ENCODE measurements around the gene USP49. TPM values are rescaled to one million over a fixed set of nuclear protein-coding genes. Genes with fewer than 3 reads are reported as not detected.

The USP49 gene
- total and polyA plus RNA-seq, 2 of the 4 experiments (the other 2 are of a cell fraction) = 1.4 to 2.1 TPM

GRCh38 chr6:41811095-41811494 is 84.1 kb downstream of the USP49 start:
- Histone ChIP-seq H3K4me3 (ENCODE audit: insufficient read depth, low read depth, low read length) (no peak overlapping the region), H3K4me2 (ENCODE audit: low read depth, low read length) (no peak overlapping the region), H3K9ac (ENCODE audit: low read depth, low read length) (no peak overlapping the region), H3K14ac (replicated peaks; ENCODE audit: low read depth, low read length) (no peak overlapping the region), H2AK5ac (ENCODE audit: low read depth, low read length) (no peak overlapping the region), H4K5ac (ENCODE audit: low read depth, low read length) (no peak overlapping the region), H2BK15ac (ENCODE audit: low read depth, low read length) (no peak overlapping the region), H3K4me1 (ENCODE audit: control insufficient read depth, insufficient read depth, low read length) (no peaks in the 10 kb centered on the region), H3K56ac (ENCODE audit: extremely low read depth, insufficient read depth, low read length) (no peak overlapping the region; the same call in 1 of the 2 replicates), H3K4ac (ENCODE audit: low read depth, low read length) (no peak overlapping the region), H3K36me3 (ENCODE audit: control insufficient read depth, insufficient read depth, low read length) (peaks cover 5% of the 10 kb centered on the region; the same call in 1 of the 2 replicates), H4K8ac (ENCODE audit: low read depth in 2 of 2, low read length in 2 of 2) (no peak overlapping the region), H2AFZ (replicated peaks; ENCODE audit: low read length, poor library complexity) (no peak overlapping the region), H4K91ac (ENCODE audit: insufficient read depth, low read depth, low read length) (no peak overlapping the region), H3K9me3 (ENCODE audit: control insufficient read depth, insufficient read depth, low read length) (no peaks in the 10 kb centered on the region), H2BK20ac (ENCODE audit: low read depth, low read length) (no peak overlapping the region), H2BK5ac (ENCODE audit: low read depth, low read length, poor library complexity, severe bottlenecking) (no peak overlapping the region), H3K27me3 (ENCODE audit: control insufficient read depth, insufficient read depth, low read length) (no peaks in the 10 kb centered on the region), H2AK9ac (replicated peaks; ENCODE audit: low read depth, low read length, poor library complexity) (no peak overlapping the region), H3K23ac (ENCODE audit: low read depth, low read length) (no peak overlapping the region), H2BK120ac (ENCODE audit: low read depth, low read length) (no peak overlapping the region), H4K20me1 (ENCODE audit: insufficient read depth, low read length) (no peaks in the 10 kb centered on the region), H3K27ac (ENCODE audit: insufficient read depth, low read length) (no peak overlapping the region), H3K9me1 (ENCODE audit: insufficient read depth, low read length) (no peaks in the 10 kb centered on the region), H3K18ac (ENCODE audit: low read depth, low read length) (no peak overlapping the region), H3K79me1 (ENCODE audit: low read depth in 1 of 2, low read length in 2 of 2) (no peaks in the 10 kb centered on the region; a peak in 1 of 4 replicates)
- in situ Hi-C loops (cut with MboI; ENCODE audit: low sequenced_read_pairs) = no loop called here
- ATAC-seq (ENCODE audit: low read depth) (no peak), DNase-seq (no peak)
- ChIA-PET POLR2A (ENCODE audit: unreplicated experiment) (no interaction called here), CTCF (no interaction called here)
- TF ChIP-seq USF2 (IDR thresholded peaks at IDR 0.05; ENCODE audit: low read depth, low read length) (no peak), NFE2L2 (IDR thresholded peaks at IDR 0.05; ENCODE audit: low read depth, low read length) (no peak), ELK1 (IDR thresholded peaks at IDR 0.05; ENCODE audit: borderline replicate concordance, low read depth, low read length) (no peak), CEBPB (IDR thresholded peaks at IDR 0.05; ENCODE audit: low read depth, low read length) (no peak), FOS (IDR thresholded peaks at IDR 0.05; ENCODE audit: low read depth, low read length) (no peak)
- dilution Hi-C loops (cut with HindIII; ENCODE audit: low sequenced_read_pairs, unreplicated experiment) = no loop called here
- intact Hi-C loops (cut with micrococcal nuclease) = loop anchor here (2.0 kb wide), 1 partner anchor 68 kb away; no protein-coding TSS in a partner anchor
- no TSS peak for BruUV-seq (replicated peaks)
- no CpG with 5 or more reads among the region's 3 CpGs for WGBS, 2 experiments (ENCODE audit: extremely low coverage in 2 of 2, insufficient read length in 1 of 2)

Data from IMR-90 (cell line).